ENCODE results near the gene TCF3. TPM values are rescaled to one million over a fixed set of nuclear protein-coding genes. Genes with fewer than 3 reads are reported as not detected.
A peak's percentile ranks its signal among the peaks of the same experiment; 100 is the strongest.

TCF3 gene
- total RNA-seq, 1 experiment from 2014 or later, result 241 TPM

- DNase-seq (ENCODE audit: low spot score), result no peak
These were observed 40.0 kb downstream of the TCF3 start for GRCh38 chr19:1612114-1613086.

- no peak for DNase-seq (ENCODE audit: low spot score)
These were observed 41.1 kb downstream of the TCF3 start for GRCh38 chr19:1611353-1611752.

- no peak for DNase-seq (ENCODE audit: low spot score)
These were observed 41.8 kb downstream of the TCF3 start for GRCh38 chr19:1610579-1610978.

GRCh38 chr19:1609680-1610474 lies 42.5 kb downstream of the TCF3 start:
- DNase-seq (ENCODE audit: low spot score), result no peak

- no peak for DNase-seq (ENCODE audit: low spot score)
These were observed 43.4 kb downstream of the TCF3 start for GRCh38 chr19:1609103-1609396.

- no peak for DNase-seq (ENCODE audit: low spot score)
These were observed 43.9 kb downstream of the TCF3 start for GRCh38 chr19:1608359-1609102.

GRCh38 chr19:1606138-1606651 lies 46.2 kb downstream of the TCF3 start:
- DNase-seq (ENCODE audit: low spot score), result no peak

GRCh38 chr19:1605236-1606137 lies 46.9 kb downstream of the TCF3 start, which contains the start of gene UQCR11:
Gene UQCR11, minus strand, starts transcription at chr19:1605462. Its CDS starts 53 bp downstream, at chr19:1605409.
- DNase-seq (ENCODE audit: low spot score), result peak; percentile 87

- DNase-seq (ENCODE audit: low spot score), result no peak
These were observed 50.2 kb downstream of the TCF3 start for GRCh38 chr19:1602091-1602707.

GRCh38 chr19:1601613-1602064 lies 50.8 kb downstream of the TCF3 start:
- peak; percentile 19 for DNase-seq (ENCODE audit: low spot score)

GRCh38 chr19:1599460-1599846 lies 53.0 kb downstream of the TCF3 start:
- DNase-seq (ENCODE audit: low spot score), result no peak

GRCh38 chr19:1598777-1599459 lies 53.5 kb downstream of the TCF3 start:
- DNase-seq (ENCODE audit: low spot score), result no peak

- DNase-seq (ENCODE audit: low spot score), result no peak
These were observed 59.0 kb downstream of the TCF3 start for GRCh38 chr19:1593501-1593772.

- peak; percentile 90 for DNase-seq (ENCODE audit: low spot score)
These were observed 59.5 kb downstream of the TCF3 start, which contains the start of gene MBD3 for GRCh38 chr19:1592755-1593500. Gene MBD3, minus strand, starts transcription at chr19:1592865. Its CDS starts 234 bp downstream, at chr19:1592631.

GRCh38 chr19:1592024-1592754 lies 60.2 kb downstream of the TCF3 start:
- peak; percentile 75 for DNase-seq (ENCODE audit: low spot score)

GRCh38 chr19:1591421-1592023 lies 60.9 kb downstream of the TCF3 start:
- no peak for DNase-seq (ENCODE audit: low spot score)

- peak; percentile 17 for DNase-seq (ENCODE audit: low spot score)
These were observed 61.6 kb downstream of the TCF3 start for GRCh38 chr19:1590641-1591397.
